GM23248 (cell line): ENCODE data around the gene GSG1L. TPM values are rescaled to one million over a fixed set of nuclear protein-coding genes. Genes with fewer than 3 reads are reported as not detected.

Experiments
- DNase-seq: peaks from one replicate; pipeline ENCODE4 v3.0.0-alpha.2; 2015
- H2AFZ ChIP-seq: fragments of 200-600 bp; sonication (generic); 2 replicates; pipeline ENCODE4 v1.6.1; 2016; ENCODE audit warnings: antibody characterized with exemption
- H3F3A ChIP-seq: fragments of 200-600 bp; sonication (generic); 2 replicates; pipeline ENCODE4 v1.6.1; 2016; ENCODE audit warnings: mild to moderate bottlenecking, antibody characterized with exemption, mixed run types; ENCODE audit not compliant: insufficient read depth
- H3K27ac ChIP-seq: fragments of 200-600 bp; sonication (generic); 2 replicates; pipeline ENCODE4 v1.5.1; 2016; ENCODE audit warnings: mild to moderate bottlenecking
- H3K27me3 ChIP-seq: fragments of 200-600 bp; sonication (generic); replicated peaks from 2 replicates; pipeline ENCODE4 v1.6.1; 2016; ENCODE audit warnings: mild to moderate bottlenecking; ENCODE audit not compliant: insufficient read depth
- H3K36me3 ChIP-seq: fragments of 200-600 bp; sonication (generic); 2 replicates; pipeline ENCODE4 v1.6.1; 2016; ENCODE audit warnings: low read depth, mild to moderate bottlenecking
- H3K4me1 ChIP-seq: fragments of 200-600 bp; sonication (generic); 2 replicates; pipeline ENCODE4 v1.6.1; 2016; ENCODE audit warnings: mild to moderate bottlenecking; ENCODE audit not compliant: insufficient read depth
- H3K4me2 ChIP-seq: fragments of 200-600 bp; sonication (generic); one replicate; pipeline ENCODE4 v1.6.1; 2016; ENCODE audit warnings: mild to moderate bottlenecking; ENCODE audit not compliant: unreplicated experiment
- H3K4me3 ChIP-seq: fragments of 200-600 bp; sonication (generic); 2 replicates; pipeline ENCODE4 v1.5.1; 2016; ENCODE audit warnings: mild to moderate bottlenecking
- H3K79me2 ChIP-seq: fragments of 200-600 bp; sonication (generic); 2 replicates; pipeline ENCODE4 v1.6.1; 2016; ENCODE audit warnings: mild to moderate bottlenecking; ENCODE audit not compliant: insufficient read depth
- H3K9ac ChIP-seq: fragments of 200-600 bp; sonication (generic); 2 replicates; pipeline ENCODE4 v1.6.1; 2016; ENCODE audit warnings: mild to moderate bottlenecking
- H3K9me2 ChIP-seq: fragments of 200-600 bp; sonication (generic); 2 replicates; pipeline ENCODE4 v1.6.1; 2016; ENCODE audit warnings: mixed run types, mild to moderate bottlenecking, moderate library complexity; ENCODE audit not compliant: insufficient read depth
- H3K9me3 ChIP-seq: fragments of 200-600 bp; sonication (generic); one replicate; pipeline ENCODE4 v1.6.1; 2017; ENCODE audit warnings: low read depth
- H4K20me1 ChIP-seq: fragments of 200-600 bp; sonication (generic); 2 replicates; pipeline ENCODE4 v1.6.0; 2016; ENCODE audit not compliant: insufficient read depth
- EZH2 ChIP-seq: fragments of 200-600 bp; sonication (generic); IDR thresholded peaks from 2 replicates; pipeline ENCODE4 v1.6.1; 2018; ENCODE audit warnings: antibody characterized with exemption, mild to moderate bottlenecking; ENCODE audit not compliant: insufficient read depth, poor library complexity, severe bottlenecking
- EZH2phosphoT487 ChIP-seq: fragments of 200-600 bp; sonication (generic); IDR thresholded peaks from 2 replicates; pipeline ENCODE4 v1.6.1; 2018; ENCODE audit warnings: antibody characterized with exemption, moderate library complexity, mild to moderate bottlenecking, low read depth; ENCODE audit not compliant: insufficient read depth
- WGBS, 2 experiments: methylation state at CpG; one replicate each; pipeline ENCODE4 v1.1.6; 2015 to 2017; ENCODE audit warnings: low lambda C conversion rate in 2 of 2, low coverage in 1 of 2; ENCODE audit errors: missing lambda C conversion rate in 2 of 2; 5-methylcytosine and 5-hydroxymethylcytosine counted together
- in situ Hi-C: fragments of 300-500 bp; cut with MboI; formaldehyde crosslinking; loops from 2 replicates; pipeline ENCODE4 v1.15.0; 2020
- polyA plus RNA-seq: library from polyadenylated mRNA; unstranded; fragments of >200 nt; fragmentation: Nextera tagmentation; extraction: Ambion mirVana; gene quantifications from 2 replicates; pipeline ENCODE4 v1.2.1, GENCODE V29; 2016
- total RNA-seq: library from RNA; depleted of rRNA; stranded (reverse); fragments of >200 nt; shearing (Covaris generic); gene quantifications from 2 replicates; pipeline ENCODE4 v1.2.3, GENCODE V29; 2014

GSG1L gene
- total and polyA plus RNA-seq, 2 experiments from 2014 or later, result not detected

- no peaks in the 10 kb centered on the region for H4K20me1 ChIP-seq
- no peaks in the 10 kb centered on the region for H3K27me3 ChIP-seq
- H3K9me2 ChIP-seq, result no peaks in the 10 kb centered on the region
- H3K27ac ChIP-seq, result no peak overlapping the region
- no peaks in the 10 kb centered on the region for H3K79me2 ChIP-seq
- no peak overlapping the region for H3K4me2 ChIP-seq
- 79 to 82% methylated on average over 7 to 8 of the region's 8 CpGs for WGBS, 2 experiments
- no peak overlapping the region for H3K9ac ChIP-seq
- TF ChIP-seq EZH2phosphoT487 (no peak), EZH2 (no peak)
- H3K4me1 ChIP-seq, result peaks cover 7% of the 10 kb centered on the region; the same call in 1 of the 2 replicates
- in situ Hi-C loops, result no loop called here
- no peak overlapping the region for H2AFZ ChIP-seq
- no peaks in the 10 kb centered on the region for H3K9me3 ChIP-seq
- H3K36me3 ChIP-seq, result no peaks in the 10 kb centered on the region
- H3K4me3 ChIP-seq, result no peak overlapping the region
- DNase-seq, result no peak
- peaks cover 5% of the 10 kb centered on the region; the same call in 1 of the 2 replicates for H3F3A ChIP-seq
These were observed 23.7 kb upstream of the GSG1L start for GRCh38 chr16:28087140-28087660.

- DNase-seq, result no peak
- H3K36me3 ChIP-seq, result no peaks in the 10 kb centered on the region
- no peaks in the 10 kb centered on the region for H3K79me2 ChIP-seq
- no peak overlapping the region for H3K9ac ChIP-seq
- H3K4me3 ChIP-seq, result no peak overlapping the region
- H3K27me3 ChIP-seq, result no peaks in the 10 kb centered on the region
- H4K20me1 ChIP-seq, result no peaks in the 10 kb centered on the region
- WGBS, 2 experiments, result 73 to 77% methylated on average over 21 of the region's 21 CpGs
- no peaks in the 10 kb centered on the region for H3K9me2 ChIP-seq
- no peak overlapping the region for H3K27ac ChIP-seq
- no peak overlapping the region for H3K4me2 ChIP-seq
- peaks cover 5% of the 10 kb centered on the region; the same call in 1 of the 2 replicates for H3F3A ChIP-seq
- in situ Hi-C loops, result no loop called here
- no peak for TF ChIP-seq EZH2phosphoT487
- no peak for TF ChIP-seq EZH2
- peaks cover 5% of the 10 kb centered on the region; the same call in 1 of the 2 replicates for H3K4me1 ChIP-seq
- H3K9me3 ChIP-seq, result no peaks in the 10 kb centered on the region
- H2AFZ ChIP-seq, result no peak overlapping the region
These were observed 22.9 kb upstream of the GSG1L start for GRCh38 chr16:28086186-28087139.

DNA sequence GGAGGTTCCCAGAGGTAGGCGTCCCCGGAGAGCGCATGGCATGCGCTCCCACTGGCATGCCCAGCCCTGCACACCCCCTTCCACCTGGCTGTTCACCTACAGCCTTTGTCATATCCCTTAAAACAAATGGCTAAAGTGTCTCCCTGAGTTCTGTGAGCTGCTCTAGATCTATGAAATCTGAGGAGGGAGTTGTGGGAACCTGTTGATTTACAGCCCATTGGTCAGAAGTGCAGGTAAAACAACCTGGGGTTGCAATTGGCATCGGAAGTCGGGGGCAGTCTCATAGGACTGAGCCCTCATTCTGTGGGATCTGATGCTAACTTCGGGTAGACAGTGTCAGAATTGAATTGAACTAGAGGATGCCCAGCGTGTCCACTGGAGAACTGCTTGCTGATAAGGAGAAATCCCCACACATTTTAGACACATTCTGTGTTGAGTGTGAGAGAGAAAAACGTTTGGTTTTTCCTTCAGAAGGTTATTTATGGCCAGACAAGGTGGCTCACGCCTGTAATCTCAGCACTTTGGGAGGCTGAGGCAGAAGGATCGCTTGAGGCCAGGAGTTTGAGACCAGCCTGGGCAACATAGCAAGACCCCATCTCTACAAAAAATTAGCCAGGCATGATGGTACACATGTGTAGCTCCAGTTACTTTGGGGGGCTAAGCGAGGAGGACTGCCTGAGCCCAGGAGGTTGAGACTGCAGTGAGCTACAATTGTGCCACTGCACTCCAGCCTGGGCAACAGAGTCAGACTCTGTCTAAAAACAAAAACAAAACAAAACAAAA, 22.1 kb upstream of the GSG1L start:
- no peaks in the 10 kb centered on the region for H4K20me1 ChIP-seq
- 73 to 74% methylated on average over 12 of the region's 12 CpGs for WGBS, 2 experiments

DNA sequence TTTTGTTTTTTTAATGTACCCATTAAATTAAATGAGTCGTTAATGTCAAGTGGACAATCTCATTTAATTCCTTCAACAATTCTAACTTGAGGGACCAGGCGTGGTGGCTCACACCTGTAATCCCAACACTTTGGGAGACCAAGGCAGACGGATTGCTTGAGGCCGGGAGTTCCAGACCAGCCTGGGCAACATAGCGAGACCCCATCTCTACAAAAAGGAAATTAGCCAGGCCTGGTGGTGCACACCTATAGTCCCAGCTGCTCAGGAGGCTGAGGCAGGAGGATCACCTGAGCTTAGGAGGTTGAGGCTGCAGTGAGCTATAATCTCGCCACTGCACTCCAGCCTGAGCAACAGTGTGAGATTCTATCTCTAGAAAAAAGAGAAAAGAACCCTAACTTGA, 20.7 kb upstream of the GSG1L start:
- Histone ChIP-seq H3K9ac (no peak overlapping the region), H3K9me3 (no peaks in the 10 kb centered on the region), H3K4me1 (no peaks in the 10 kb centered on the region), H3K4me3 (no peak overlapping the region), H3K79me2 (no peaks in the 10 kb centered on the region), H3K36me3 (no peaks in the 10 kb centered on the region), H3K27ac (no peak overlapping the region), H3K27me3 (no peaks in the 10 kb centered on the region), H4K20me1 (no peaks in the 10 kb centered on the region), H3F3A (no peaks in the 10 kb centered on the region), H2AFZ (no peak overlapping the region), H3K4me2 (no peak overlapping the region), H3K9me2 (no peaks in the 10 kb centered on the region)
- in situ Hi-C loops, result no loop called here
- WGBS, 2 experiments, result 97 to 98% methylated on average over 6 of the region's 6 CpGs
- no peak for DNase-seq
- TF ChIP-seq EZH2 (no peak), EZH2phosphoT487 (no peak)

More for the DNA sequence above, 22.1 kb upstream of the GSG1L start:
- Histone ChIP-seq H3K4me3 (no peak overlapping the region), H3F3A (peaks cover 2% of the 10 kb centered on the region; the same call in 1 of the 2 replicates), H2AFZ (no peak overlapping the region), H3K27me3 (no peaks in the 10 kb centered on the region), H3K4me1 (no peaks in the 10 kb centered on the region), H3K27ac (no peak overlapping the region), H3K36me3 (no peaks in the 10 kb centered on the region), H3K4me2 (no peak overlapping the region), H3K9me2 (no peaks in the 10 kb centered on the region), H3K9me3 (no peaks in the 10 kb centered on the region), H3K9ac (no peak overlapping the region), H3K79me2 (no peaks in the 10 kb centered on the region)
- DNase-seq, result no peak
- no peak for TF ChIP-seq EZH2
- no peak for TF ChIP-seq EZH2phosphoT487
- in situ Hi-C loops, result no loop called here
